Caco-2 (cell line): ENCODE measurements around the gene TMEM239. TPM values are rescaled to one million over a fixed set of nuclear protein-coding genes. Genes with fewer than 3 reads are reported as not detected.

Source experiments
- Bru-seq: library from RNA; stranded (reverse); fragments of 400-500 nt; gene quantifications from one replicate; lab custom pipeline; 2021; lab: Mats Ljungman, UMichigan
- BruChase-seq, 2 experiments: library from RNA; stranded (reverse); fragments of 400-500 nt; gene quantifications; one replicate each; lab custom pipeline; 2021; lab: Mats Ljungman, UMichigan
- BruUV-seq: library from RNA; stranded (reverse); fragments of 400-500 nt; replicated peaks from 2 replicates; lab custom pipeline; 2021; lab: Mats Ljungman, UMichigan
- CTCF ChIA-PET: fragments of 300-600 bp; sonication (Branson Sonifier 250); formaldehyde crosslinking; loops from one replicate; lab custom pipeline; 2022; ENCODE audit warnings: antibody characterized with exemption; lab: Charles Lee
- POLR2A ChIA-PET: fragments of 300-600 bp; sonication (Branson Sonifier 250); formaldehyde crosslinking; loops from one replicate; lab custom pipeline; 2022; ENCODE audit warnings: antibody characterized with exemption; lab: Charles Lee
- DNase-seq, 2 experiments: peaks; one replicate each; pipeline versions ENCODE4 v3.0.0 to v3.0.0-alpha.2; 2020 to 2022
- H3K27me3 ChIP-seq: replicated peaks from 2 replicates; pipeline ENCODE4 v1.6.0; 2011; ENCODE audit warnings: low read length; ENCODE audit not compliant: control insufficient read depth, insufficient read depth
- H3K36me3 ChIP-seq: 2 replicates; pipeline ENCODE4 v1.5.1; 2011; ENCODE audit warnings: low read length; ENCODE audit not compliant: control insufficient read depth, insufficient read depth
- H3K4me1 ChIP-seq: fragments of 250-450 bp; sonication (Bioruptor Pico); 2 replicates; pipeline ENCODE4 v1.5.1; 2020; ENCODE audit warnings: mild to moderate bottlenecking
- H3K4me3 ChIP-seq: 2 replicates; pipeline ENCODE4 v1.5.1; 2011; ENCODE audit warnings: low read depth, mild to moderate bottlenecking, control low read depth, low read length
- H3K9me3 ChIP-seq: fragments of 250-450 bp; sonication (Bioruptor Pico); 2 replicates; pipeline ENCODE4 v1.5.1; 2020; ENCODE audit warnings: mild to moderate bottlenecking, moderate library complexity
- H3K27ac Mint-ChIP-seq: one replicate; pipeline ENCODE4 v1.8.0; 2022; ENCODE audit warnings: mixed read lengths; ENCODE audit not compliant: unreplicated experiment
- H3K27me3 Mint-ChIP-seq: one replicate; pipeline ENCODE4 v1.8.0; 2022; ENCODE audit warnings: mixed read lengths; ENCODE audit not compliant: insufficient read depth, unreplicated experiment
- H3K36me3 Mint-ChIP-seq: one replicate; pipeline ENCODE4 v1.8.0; 2022; ENCODE audit warnings: mild to moderate bottlenecking, mixed read lengths; ENCODE audit not compliant: insufficient read depth, unreplicated experiment
- H3K4me1 Mint-ChIP-seq: one replicate; pipeline ENCODE4 v1.8.0; 2022; ENCODE audit warnings: low read depth, mixed read lengths; ENCODE audit not compliant: unreplicated experiment
- H3K4me3 Mint-ChIP-seq: one replicate; pipeline ENCODE4 v1.8.0; 2022; ENCODE audit warnings: mild to moderate bottlenecking, moderate library complexity, mixed read lengths; ENCODE audit not compliant: unreplicated experiment
- H3K9me3 Mint-ChIP-seq: one replicate; pipeline ENCODE4 v1.8.0; 2022; ENCODE audit warnings: mixed read lengths; ENCODE audit not compliant: unreplicated experiment
- CTCF ChIP-seq, 2 experiments: fragments of 200-600 bp in 1 of 2; IDR thresholded peaks; 1 replicate in 1 of 2; 2 replicates in 1 of 2; pipeline versions ENCODE4 v1.5.1 to v1.8.0; 2011 to 2022; ENCODE audit warnings: antibody characterized with exemption in 1 of 2, control low read depth in 1 of 2, inconsistent platforms in 1 of 2, low read depth in 1 of 2, low read length in 1 of 2, mild to moderate bottlenecking in 1 of 2, moderate library complexity in 1 of 2; ENCODE audit not compliant: insufficient read depth in 1 of 2, severe bottlenecking in 1 of 2, unreplicated experiment in 1 of 2
- intact Hi-C: fragments of 100-400 bp; cut with micrococcal nuclease; formaldehyde crosslinking; loops from one replicate; pipeline ENCODE4 v1.10.0; 2022; ENCODE audit not compliant: unreplicated experiment
- long read RNA-seq: library from polyadenylated mRNA; stranded (forward); transcript quantifications from one replicate; pipeline ENCODE4 v2.0.0, GENCODE V29; 2022
- total RNA-seq: library from RNA; stranded (reverse); gene quantifications from 2 replicates; pipeline ENCODE4 v1.2.3, GENCODE V29; 2022

The TMEM239 gene
- not detected in 2 replicates for total RNA-seq
- not detected for Bru-seq, nascent RNA
- BruChase-seq, experiment 1, labeled RNA remaining after a 2-hour chase = not detected
- not detected for BruChase-seq, experiment 2, labeled RNA remaining after a 6-hour chase
- long read RNA-seq = 0 reads

- no peak within 1 kb of the TSS for H3K27ac Mint-ChIP-seq
- Histone ChIP-seq H3K4me3 (no peak within 1 kb of the TSS), H3K27me3 (no peaks in the 10 kb centered on the region), H3K36me3 (no peaks in the 10 kb centered on the region), H3K9me3 (peaks cover 10% of the 10 kb centered on the region; the same call in 1 of the 2 replicates), H3K4me1 (peaks cover 9% of the 10 kb centered on the region; the same call in 1 of the 2 replicates)
- no peak within 1 kb of the TSS for H3K4me3 Mint-ChIP-seq
- H3K36me3 Mint-ChIP-seq = no peaks in the 10 kb centered on the region
- POLR2A ChIA-PET = no interaction called here
- CTCF ChIA-PET = no interaction called here
- BruUV-seq = no TSS peak
- peaks cover 10% of the 10 kb centered on the region for H3K4me1 Mint-ChIP-seq
- peaks cover 16% of the 10 kb centered on the region for H3K9me3 Mint-ChIP-seq
- DNase-seq = no peak
- no peaks in the 10 kb centered on the region for H3K27me3 Mint-ChIP-seq
- intact Hi-C loops = no loop called here
- no peak for TF ChIP-seq CTCF (IDR thresholded peaks at IDR 0.05; ENCODE audit: insufficient read depth in 1 of 2, low read depth in 1 of 2, low read length in 1 of 2, severe bottlenecking in 1 of 2, unreplicated experiment in 1 of 2)
Measured at GRCh38 chr20:2816030-2816582, at the start of gene TMEM239. TSS of gene TMEM239 (plus strand) at chr20:2816364. CDS start at chr20:2816555, 191 bp downstream.

- ChIA-PET CTCF (no interaction called here), POLR2A (no interaction called here)
Measured at GRCh38 chr20:2767768-2768631, 48.2 kb upstream of the TMEM239 start.

More at GRCh38 chr20:2767768-2768631, 48.2 kb upstream of the TMEM239 start:
- Mint-ChIP-seq H3K36me3 (no peaks in the 10 kb centered on the region), H3K27me3 (peaks cover 13% of the 10 kb centered on the region), H3K9me3 (no peaks in the 10 kb centered on the region), H3K4me3 (no peak overlapping the region), H3K27ac (no peak overlapping the region), H3K4me1 (no peaks in the 10 kb centered on the region)
- TF ChIP-seq CTCF (IDR thresholded peaks at IDR 0.05; ENCODE audit: insufficient read depth in 1 of 2, low read depth in 1 of 2, low read length in 1 of 2, severe bottlenecking in 1 of 2, unreplicated experiment in 1 of 2) = no peak
- no peak for DNase-seq
- H3K9me3 ChIP-seq = no peaks in the 10 kb centered on the region; the same call in 1 of the 2 replicates
- no peaks in the 10 kb centered on the region for H3K27me3 ChIP-seq
- no peaks in the 10 kb centered on the region for H3K36me3 ChIP-seq
- intact Hi-C loops = no loop called here
- no peaks in the 10 kb centered on the region for H3K4me1 ChIP-seq
- BruUV-seq = no TSS peak
- H3K4me3 ChIP-seq = no peak overlapping the region
